H1 (cell line): ENCODE data around the gene CLIC1. TPM values are rescaled to one million over a fixed set of nuclear protein-coding genes. Genes with fewer than 3 reads are reported as not detected.

Experiments
- CTCF ChIA-PET: fragments of 300-600 bp; sonication (Branson Sonifier 250); formaldehyde crosslinking; loops from one replicate; lab custom pipeline; 2021; ENCODE audit not compliant: partially characterized antibody; lab: Charles Lee
- POLR2A ChIA-PET: fragments of 300-600 bp; sonication (Branson Sonifier 250); formaldehyde crosslinking; loops from one replicate; lab custom pipeline; 2021; ENCODE audit warnings: inconsistent platforms; ENCODE audit not compliant: partially characterized antibody; lab: Charles Lee
- DNase-seq, 2 experiments: peaks; one replicate each; pipeline versions ENCODE4 v3.0.0 to v3.0.0-alpha.2; 2010 to 2022; ENCODE audit warnings: low spot score in 2 of 2, low read depth in 1 of 2, mixed read lengths in 1 of 2
- FAIRE-seq: peaks from 2 replicates; lab custom pipeline; 2011; peaks lifted over from hg19 to GRCh38; lab: Jason Lieb, UNC
- H2AFZ ChIP-seq: 2 replicates; pipeline ENCODE4 v1.8.1; 2012; ENCODE audit warnings: low read length, inconsistent platforms
- H2AK5ac ChIP-seq: 2 replicates; pipeline ENCODE4 v1.6.1; 2013; ENCODE audit warnings: low read depth, low read length
- H2BK120ac ChIP-seq: replicated peaks from 2 replicates; pipeline ENCODE3; 2013; ENCODE audit warnings: low read depth, low read length, inconsistent platforms
- H2BK12ac ChIP-seq: 2 replicates; pipeline ENCODE4 v1.6.1; 2013; ENCODE audit warnings: low read depth, low read length
- H2BK15ac ChIP-seq: 2 replicates; pipeline ENCODE4 v1.6.1; 2013; ENCODE audit warnings: low read length
- H2BK20ac ChIP-seq: 2 replicates; pipeline ENCODE4 v1.6.1; 2013; ENCODE audit warnings: low read length
- H2BK5ac ChIP-seq: 2 replicates; pipeline ENCODE4 v1.6.1; 2013; ENCODE audit warnings: low read depth, low read length
- H3K14ac ChIP-seq: 2 replicates; pipeline ENCODE4 v1.6.1; 2013; ENCODE audit warnings: inconsistent platforms; ENCODE audit not compliant: insufficient read length
- H3K18ac ChIP-seq: 2 replicates; pipeline ENCODE4 v1.6.1; 2013; ENCODE audit warnings: low read length; ENCODE audit errors: extremely low read depth
- H3K23ac ChIP-seq: 2 replicates; pipeline ENCODE4 v1.6.1; 2013; ENCODE audit warnings: inconsistent platforms; ENCODE audit not compliant: insufficient read length
- H3K23me2 ChIP-seq: 2 replicates; pipeline ENCODE4 v1.6.1; 2013; ENCODE audit warnings: low read depth, low read length
- H3K27ac ChIP-seq: 2 replicates; pipeline ENCODE4 v1.6.1; 2011; ENCODE audit warnings: low read depth, low read length, inconsistent platforms
- H3K27me3 ChIP-seq, 4 experiments: replicated peaks in 1 of 4; 1 replicate in 1 of 4; 2 replicates in 3 of 4; pipeline versions ENCODE4 v1.6.1 to v1.8.1; 2011 to 2013; ENCODE audit warnings: low read length in 3 of 4, mild to moderate bottlenecking in 3 of 4, inconsistent platforms in 2 of 4, mixed read lengths in 2 of 4, moderate library complexity in 1 of 4; ENCODE audit not compliant: control insufficient read depth in 3 of 4, insufficient read depth in 3 of 4; ENCODE audit errors: extremely low read depth in 1 of 4
- H3K36me3 ChIP-seq, 4 experiments: 2 replicates each; pipeline versions ENCODE4 v1.6.1 to v1.8.1; 2011 to 2013; ENCODE audit warnings: mild to moderate bottlenecking in 4 of 4, low read length in 3 of 4, moderate library complexity in 2 of 4, control low read depth in 1 of 4, inconsistent platforms in 1 of 4; ENCODE audit not compliant: insufficient read depth in 4 of 4, control insufficient read depth in 2 of 4
- H3K4ac ChIP-seq: replicated peaks from 2 replicates; pipeline ENCODE3; 2013; ENCODE audit warnings: low read length, low read depth, mixed read lengths, inconsistent platforms; ENCODE audit not compliant: insufficient read length
- H3K4me1 ChIP-seq, 4 experiments: replicated peaks in 1 of 4; 1 replicate in 1 of 4; 2 replicates in 3 of 4; pipeline versions ENCODE4 v1.6.1 to v1.8.1; 2011 to 2013; ENCODE audit warnings: low read length in 3 of 4, inconsistent platforms in 2 of 4, mixed read lengths in 1 of 4; ENCODE audit not compliant: insufficient read depth in 4 of 4, control insufficient read depth in 3 of 4
- H3K4me2 ChIP-seq, 2 experiments: 2 replicates each; pipeline versions ENCODE4 v1.6.1 to v1.8.1; 2011 to 2013; ENCODE audit warnings: low read depth in 2 of 2, low read length in 2 of 2, control low read depth in 1 of 2, inconsistent platforms in 1 of 2, mild to moderate bottlenecking in 1 of 2; ENCODE audit not compliant: insufficient read depth in 1 of 2
- H3K4me3 ChIP-seq, 4 experiments: fragments of 200-600, 300-600 bp in 1 of 4; sonication (generic), shearing (Covaris generic), sonication (Bioruptor Twin) in 1 of 4; 2 replicates each; pipeline versions ENCODE4 v1.5.1 to v1.8.1; 2011 to 2016; ENCODE audit warnings: low read length in 4 of 4, low read depth in 3 of 4, control low read depth in 2 of 4, inconsistent platforms in 2 of 4, mild to moderate bottlenecking in 2 of 4, mixed read lengths in 1 of 4, moderate library complexity in 1 of 4; ENCODE audit not compliant: insufficient read depth in 2 of 4; ENCODE audit errors: extremely low read depth in 1 of 4
- H3K56ac ChIP-seq: replicated peaks from 2 replicates; pipeline ENCODE3; 2013; ENCODE audit warnings: low read depth, mild to moderate bottlenecking, mixed read lengths, low read length, inconsistent platforms; ENCODE audit not compliant: insufficient read length
- H3K79me1 ChIP-seq: 2 replicates; pipeline ENCODE4 v1.6.1; 2013; ENCODE audit warnings: low read depth, low read length, control low read depth
- H3K79me2 ChIP-seq, 2 experiments: 2 replicates each; pipeline versions ENCODE4 v1.6.1 to v1.8.1; 2012 to 2013; ENCODE audit warnings: low read length in 2 of 2, mild to moderate bottlenecking in 2 of 2, inconsistent platforms in 1 of 2; ENCODE audit not compliant: insufficient read depth in 2 of 2, control insufficient read depth in 1 of 2
- H3K9ac ChIP-seq, 4 experiments: replicated peaks in 1 of 4; 1 replicate in 1 of 4; 2 replicates in 3 of 4; pipeline versions ENCODE4 v1.6.1 to v1.8.1; 2011 to 2013; ENCODE audit warnings: low read depth in 3 of 4, low read length in 3 of 4, control low read depth in 2 of 4, mild to moderate bottlenecking in 2 of 4, moderate library complexity in 2 of 4, inconsistent platforms in 1 of 4; ENCODE audit errors: extremely low read depth in 1 of 4
- H3K9me3 ChIP-seq, 2 experiments: 2 replicates each; pipeline versions ENCODE4 v1.6.1 to v1.8.1; 2012 to 2013; ENCODE audit warnings: mild to moderate bottlenecking in 2 of 2, moderate library complexity in 2 of 2, control low read depth in 1 of 2, inconsistent platforms in 1 of 2, low read depth in 1 of 2, low read length in 1 of 2, mixed read lengths in 1 of 2; ENCODE audit not compliant: insufficient read depth in 2 of 2
- H4K20me1 ChIP-seq, 2 experiments: replicated peaks in 1 of 2; 2 replicates each; pipeline versions ENCODE3 to v1.8.1; 2011 to 2013; ENCODE audit warnings: inconsistent platforms in 2 of 2, low read length in 2 of 2, mild to moderate bottlenecking in 1 of 2; ENCODE audit not compliant: insufficient read depth in 2 of 2, control insufficient read depth in 1 of 2
- H4K5ac ChIP-seq: 2 replicates; pipeline ENCODE4 v1.6.1; 2013; ENCODE audit warnings: low read length, low read depth, mixed read lengths, inconsistent platforms; ENCODE audit not compliant: insufficient read length
- H4K8ac ChIP-seq: 2 replicates; pipeline ENCODE4 v1.8.0; 2013; ENCODE audit warnings: mild to moderate bottlenecking, moderate library complexity, low read length, inconsistent platforms; ENCODE audit not compliant: insufficient read depth; ENCODE audit errors: extremely low read depth
- H4K91ac ChIP-seq: replicated peaks from 2 replicates; pipeline ENCODE3; 2013; ENCODE audit warnings: low read length, mixed read lengths, inconsistent platforms; ENCODE audit not compliant: insufficient read length
- BCL11A ChIP-seq, 2 experiments: IDR thresholded peaks; one replicate each; pipeline ENCODE4 v1.6.1; 2011; ENCODE audit warnings: low read depth in 2 of 2, low read length in 2 of 2, mild to moderate bottlenecking in 2 of 2
- CBX5 ChIP-seq: fragments of 300-800, 300-1000 bp; sonication (generic); IDR thresholded peaks from 2 replicates; pipeline ENCODE4 v1.7.1; 2016; ENCODE audit warnings: antibody characterized with exemption, low read length, low read depth
- EZH2 ChIP-seq: fragments of 200-600 bp; sonication (generic); IDR thresholded peaks from 2 replicates; pipeline ENCODE4 v1.7.1; 2012; ENCODE audit warnings: low read depth, mild to moderate bottlenecking, moderate library complexity, low read length, inconsistent platforms; ENCODE audit not compliant: severe bottlenecking
- GTF2F1 ChIP-seq: IDR thresholded peaks from 2 replicates; pipeline ENCODE4 v1.6.1; 2012; ENCODE audit warnings: low read depth, low read length, improper control_type of control experiment, borderline replicate concordance
- KDM4A ChIP-seq: IDR thresholded peaks from one replicate; pipeline ENCODE4 v1.7.1; 2012; ENCODE audit warnings: low read depth, mild to moderate bottlenecking, moderate library complexity, low read length, inconsistent platforms; ENCODE audit not compliant: severe bottlenecking
- RFX5 ChIP-seq: IDR thresholded peaks from 2 replicates; pipeline ENCODE4 v1.6.1; 2011; ENCODE audit warnings: low read depth, low read length, improper control_type of control experiment, borderline replicate concordance
- RNF2 ChIP-seq: fragments of 200-900, 300-1000 bp; sonication (generic); IDR thresholded peaks from 2 replicates; pipeline ENCODE4 v1.7.1; 2016; ENCODE audit warnings: borderline replicate concordance, low read depth, mild to moderate bottlenecking, antibody characterized with exemption, low read length; ENCODE audit not compliant: poor library complexity, severe bottlenecking; ENCODE audit errors: missing control alignments
- SIX5 ChIP-seq: IDR thresholded peaks from 2 replicates; pipeline ENCODE4 v1.6.1; 2011; ENCODE audit warnings: mild to moderate bottlenecking, low read depth, low read length
- SP4 ChIP-seq: IDR thresholded peaks from 2 replicates; pipeline ENCODE4 v1.6.1; 2012; ENCODE audit warnings: low read length, inconsistent platforms
- TAF1 ChIP-seq: IDR thresholded peaks from 2 replicates; pipeline ENCODE4 v1.6.1; 2011; ENCODE audit warnings: mild to moderate bottlenecking, low read depth, low read length
- WGBS, 2 experiments: shearing (Covaris generic) in 1 of 2; methylation state at CpG; one replicate each; pipeline versions ENCODE4 v1.1.6 to v1.1.7; 2013 to 2015; ENCODE audit warnings: low lambda C conversion rate in 2 of 2, mixed read lengths in 2 of 2, inconsistent platforms in 1 of 2, low coverage in 1 of 2, missing lambda C conversion rate in 1 of 2; ENCODE audit not compliant: insufficient replicate concordance in 2 of 2, insufficient coverage in 1 of 2, insufficient read length in 1 of 2; ENCODE audit errors: extremely low coverage in 1 of 2, missing lambda C conversion rate in 1 of 2; 5-methylcytosine and 5-hydroxymethylcytosine counted together
- polyA plus RNA-seq, 7 experiments: library from polyadenylated mRNA; depleted of rRNA in 3 of 7; stranded (reverse) in 5 of 7; unstranded in 2 of 7; fragments of >200 nt in 5 of 7; fragments of 200-250 nt in 2 of 7; gene quantifications; 1 replicate in 5 of 7; 2 replicates in 1 of 7; 4 replicates in 1 of 7; pipeline versions ENCODE4 v1.2.1 to v1.2.3, GENCODE V29; 2011 to 2013; ENCODE audit warnings: missing spikeins in 2 of 7, mixed read lengths in 2 of 7
- total RNA-seq: library from RNA; stranded (reverse); fragmentation: NEBNext Ultra II Directional; extraction: Animal tissue kit (Norgen Biotek cat#: 25700); gene quantifications from 2 replicates; pipeline ENCODE4 v1.2.1, GENCODE V29; 2021
- TF ChIP-seq, protein P1 (sequence below), 3 experiments: IDR thresholded peaks; 1 replicate in 2 of 3; 2 replicates in 1 of 3; pipeline versions ENCODE4 v1.5.1 to v1.6.1; 2011; ENCODE audit warnings: low read length in 3 of 3, mild to moderate bottlenecking in 3 of 3, inconsistent platforms in 2 of 3, low read depth in 1 of 3, moderate library complexity in 1 of 3; ENCODE audit not compliant: insufficient read depth in 1 of 3; ENCODE audit errors: control extremely low read depth in 1 of 3

CLIC1 gene
- total and polyA plus RNA-seq, 2 of the 8 experiments (the other 6 are each of a cell fraction or from before 2014, with no cell fraction given), result 250 to 277 TPM

DNA sequence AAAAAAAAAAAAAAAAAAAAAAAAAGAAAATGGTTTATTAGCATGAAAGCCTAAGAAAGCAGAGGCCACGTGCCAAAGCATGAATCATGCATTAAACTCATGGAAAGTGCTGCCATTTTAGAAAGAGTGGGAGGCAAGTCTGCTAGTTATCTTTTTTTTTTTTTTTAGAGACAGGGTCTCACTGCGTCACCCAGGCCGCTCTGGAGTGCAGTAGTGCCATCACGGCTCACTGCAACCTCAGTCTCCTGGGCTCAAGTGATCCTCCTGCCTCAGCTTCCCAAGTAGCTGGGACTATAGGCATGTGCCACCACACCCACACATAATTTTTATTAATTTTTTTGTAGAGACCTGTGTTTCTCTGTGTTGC is 35.6 kb upstream of the CLIC1 start:
- Histone ChIP-seq H3K79me1 (no peaks in the 10 kb centered on the region), H3K18ac (no peak overlapping the region), H2BK120ac (no peak overlapping the region), H2AFZ (no peak overlapping the region), H3K4me1 (peaks cover 0 to 4% (median 2%) of the 10 kb centered on the region in 4 experiments; a peak in 5 of 7 replicates), H3K27ac (no peak overlapping the region), H3K36me3 (no peaks in the 10 kb centered on the region), H4K8ac (no peak overlapping the region), H4K91ac (no peak overlapping the region), H3K4ac (no peak overlapping the region), H3K56ac (no peak overlapping the region), H2BK20ac (no peak overlapping the region), H2BK12ac (no peak overlapping the region), H3K9me3 (no peaks in the 10 kb centered on the region), H4K20me1 (no peaks in the 10 kb centered on the region), H3K79me2 (no peaks in the 10 kb centered on the region), H2BK5ac (no peak overlapping the region), H3K14ac (no peak overlapping the region), H4K5ac (no peak overlapping the region), H3K4me2 (no peak overlapping the region), H2AK5ac (no peak overlapping the region), H3K23me2 (no peaks in the 10 kb centered on the region), H3K9ac (no peak overlapping the region), H3K4me3 (no peak overlapping the region), H3K23ac (no peak overlapping the region), H2BK15ac (no peak overlapping the region), H3K27me3 (no peaks in the 10 kb centered on the region)
- CTCF ChIA-PET, result interaction anchor here (0.8 to 14.4 kb wide), 20 partner anchors 8 to 275 kb away, joined by 3 to 228 read pairs (median 4); partner anchors contain the start of genes APOM, DDAH2, HSPA1B and MPIG6B
- no peak for DNase-seq
- POLR2A ChIA-PET, result interaction anchor here (1.0 to 10.7 kb wide), 2 partner anchors 16 to 133 kb away, joined by 4 to 85 read pairs; no protein-coding TSS in a partner anchor
- 95% methylated on average over 4 of the region's 4 CpGs; no CpG with 5 or more reads in 1 of the 2 experiments for WGBS, 2 experiments
- no peak for FAIRE-seq
- TF ChIP-seq EZH2 (no peak), RFX5 (no peak), KDM4A (no peak), TAF1 (no peak), GTF2F1 (no peak), SP4 (no peak), CBX5 (no peak), BCL11A (IDR thresholded peaks at IDR 0.05; ENCODE audit: low read depth in 2 of 2, low read length in 2 of 2) (no peak), SIX5 (no peak), RNF2 (no peak)
- TF ChIP-seq, protein P1, sequence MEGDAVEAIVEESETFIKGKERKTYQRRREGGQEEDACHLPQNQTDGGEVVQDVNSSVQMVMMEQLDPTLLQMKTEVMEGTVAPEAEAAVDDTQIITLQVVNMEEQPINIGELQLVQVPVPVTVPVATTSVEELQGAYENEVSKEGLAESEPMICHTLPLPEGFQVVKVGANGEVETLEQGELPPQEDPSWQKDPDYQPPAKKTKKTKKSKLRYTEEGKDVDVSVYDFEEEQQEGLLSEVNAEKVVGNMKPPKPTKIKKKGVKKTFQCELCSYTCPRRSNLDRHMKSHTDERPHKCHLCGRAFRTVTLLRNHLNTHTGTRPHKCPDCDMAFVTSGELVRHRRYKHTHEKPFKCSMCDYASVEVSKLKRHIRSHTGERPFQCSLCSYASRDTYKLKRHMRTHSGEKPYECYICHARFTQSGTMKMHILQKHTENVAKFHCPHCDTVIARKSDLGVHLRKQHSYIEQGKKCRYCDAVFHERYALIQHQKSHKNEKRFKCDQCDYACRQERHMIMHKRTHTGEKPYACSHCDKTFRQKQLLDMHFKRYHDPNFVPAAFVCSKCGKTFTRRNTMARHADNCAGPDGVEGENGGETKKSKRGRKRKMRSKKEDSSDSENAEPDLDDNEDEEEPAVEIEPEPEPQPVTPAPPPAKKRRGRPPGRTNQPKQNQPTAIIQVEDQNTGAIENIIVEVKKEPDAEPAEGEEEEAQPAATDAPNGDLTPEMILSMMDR (IDR thresholded peaks at IDR 0.05; ENCODE audit: control extremely low read depth in 1 of 3, insufficient read depth in 1 of 3, low read depth in 1 of 3, low read length in 3 of 3), result no peak
